Activated CD4-positive, alpha-beta T cell treated with anti-CD3 and anti-CD28 coated beads, Interleukin-10, Interleukin-2, amounts not matched to agents 100 ng/mL and 50 ng/mL, durations not matched to agents 16 hours and 8 hours (primary cell): ENCODE measurements around the gene AAGAB.
"Not testable (repeated sequence)": the region's sequence is repeated elsewhere in the genome, so short reads cannot be mapped to it uniquely, and the experiment has no call there.

Source experiments
- DNase-seq: peaks from one replicate; pipeline ENCODE4 v3.0.0-alpha.2; 2020

Gene AAGAB

DNA sequence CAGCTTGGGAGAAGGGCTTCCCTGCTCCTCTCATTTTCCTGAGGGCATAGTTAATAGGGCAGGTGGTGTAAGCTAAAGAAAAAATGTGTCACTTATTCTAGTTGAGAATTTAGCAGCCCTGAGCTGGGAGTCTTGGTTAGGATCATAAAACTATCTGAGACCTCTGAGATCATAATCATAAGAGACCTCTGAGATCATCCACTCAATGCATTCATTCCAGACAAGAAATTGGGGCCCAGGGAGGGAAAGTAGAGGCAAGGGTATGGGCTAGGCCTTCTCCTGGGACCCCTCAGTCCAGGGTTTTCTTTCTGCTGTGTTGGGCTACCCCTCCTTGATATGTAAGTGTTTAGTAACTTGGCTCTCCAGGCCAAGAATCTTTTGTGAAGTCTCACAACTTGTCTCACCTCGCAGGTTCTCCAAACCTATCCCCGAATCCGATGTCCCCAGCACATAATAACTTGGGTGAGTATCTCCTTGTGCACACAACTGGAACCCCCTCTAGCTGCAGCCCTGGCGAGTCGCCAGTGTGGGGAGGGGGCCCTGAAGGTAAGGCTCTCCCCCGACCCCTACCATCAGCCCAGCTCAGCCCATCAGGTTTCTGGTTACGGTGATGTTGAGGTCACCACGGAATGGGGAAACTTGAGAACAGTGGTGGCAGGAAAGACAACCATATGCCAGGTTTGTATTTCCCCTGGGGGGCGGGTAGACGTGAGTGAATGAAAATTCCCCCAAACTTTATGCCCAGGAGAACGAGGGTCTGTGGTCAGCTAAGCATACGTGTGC, 84.1 kb downstream of the AAGAB start:
- DNase-seq, result no peak

DNA sequence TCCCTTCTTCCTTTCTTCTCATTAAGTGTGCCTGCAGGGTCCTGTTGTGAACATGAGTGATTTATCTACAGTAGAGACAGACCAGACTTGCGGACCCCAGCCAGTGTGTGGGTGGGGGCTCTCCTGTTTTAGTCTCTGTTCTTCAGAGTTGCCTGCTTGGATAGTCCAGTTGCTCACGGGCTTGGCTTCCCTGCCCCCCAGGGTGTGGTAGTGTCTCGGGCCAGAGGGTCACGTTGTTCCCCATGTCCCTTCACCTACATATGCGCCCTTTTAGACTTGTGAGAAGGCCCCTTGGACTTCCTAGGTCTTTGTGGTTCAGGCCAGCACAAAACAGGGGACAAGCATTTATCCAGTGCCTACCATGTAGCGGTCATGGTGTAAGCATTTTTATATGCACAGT, 85.8 kb downstream of the AAGAB start:
- DNase-seq, result no peak

DNA sequence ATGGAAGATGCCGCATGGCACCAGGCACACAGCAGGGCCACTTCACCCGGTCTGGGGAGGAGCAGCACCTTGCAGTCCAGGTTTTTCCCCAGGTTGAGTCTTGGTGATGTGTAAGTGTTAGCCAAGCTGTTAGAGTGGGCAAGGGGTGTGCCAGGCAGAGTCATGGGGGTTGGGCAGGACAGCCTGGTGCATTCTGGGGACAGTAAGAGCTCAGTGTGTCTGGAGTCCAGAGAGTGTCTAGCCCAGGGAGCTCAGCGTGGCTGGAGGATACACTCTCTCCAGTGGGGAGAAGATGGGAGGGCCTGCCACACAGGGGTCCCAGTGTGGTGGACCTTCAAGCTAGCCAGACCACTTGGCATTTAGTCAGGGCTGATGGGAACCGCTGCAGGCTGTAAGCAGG, 87.4 kb downstream of the AAGAB start:
- no peak for DNase-seq

DNA sequence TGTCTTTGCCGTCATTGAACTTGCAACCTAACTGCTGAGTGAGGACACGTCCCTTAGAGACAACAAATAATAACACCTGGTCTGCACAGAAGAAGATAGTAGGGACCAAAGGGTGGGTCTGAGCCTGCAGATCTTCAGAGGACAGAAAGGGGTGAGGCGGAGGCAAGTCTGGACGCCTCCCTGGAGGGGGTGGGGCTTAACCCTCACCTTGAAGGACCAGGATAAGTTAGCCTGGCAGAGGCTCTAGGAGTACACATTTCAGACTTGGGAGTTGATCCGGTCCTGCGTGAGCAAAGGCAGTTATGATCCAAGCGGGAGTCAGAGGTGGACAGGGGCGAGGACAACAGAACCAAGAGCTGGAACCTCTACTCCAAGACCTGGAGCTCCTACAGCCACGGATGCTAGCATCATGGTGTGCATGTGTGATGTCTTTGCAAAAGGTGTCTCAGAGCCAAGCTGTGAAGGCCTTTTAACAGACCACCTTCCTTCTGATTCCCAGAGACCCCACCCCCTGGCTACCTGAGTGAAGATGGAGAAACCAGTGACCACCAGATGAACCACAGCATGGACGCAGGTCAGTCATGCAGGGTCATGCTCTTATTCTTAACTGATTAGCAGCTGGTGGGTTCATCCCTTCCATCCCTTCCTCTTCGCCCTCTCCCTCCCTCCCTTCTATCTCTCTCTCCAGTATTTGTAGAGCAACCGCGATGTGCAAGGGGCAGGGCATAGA, 88.0 kb downstream of the AAGAB start:
- no peak for DNase-seq

DNA sequence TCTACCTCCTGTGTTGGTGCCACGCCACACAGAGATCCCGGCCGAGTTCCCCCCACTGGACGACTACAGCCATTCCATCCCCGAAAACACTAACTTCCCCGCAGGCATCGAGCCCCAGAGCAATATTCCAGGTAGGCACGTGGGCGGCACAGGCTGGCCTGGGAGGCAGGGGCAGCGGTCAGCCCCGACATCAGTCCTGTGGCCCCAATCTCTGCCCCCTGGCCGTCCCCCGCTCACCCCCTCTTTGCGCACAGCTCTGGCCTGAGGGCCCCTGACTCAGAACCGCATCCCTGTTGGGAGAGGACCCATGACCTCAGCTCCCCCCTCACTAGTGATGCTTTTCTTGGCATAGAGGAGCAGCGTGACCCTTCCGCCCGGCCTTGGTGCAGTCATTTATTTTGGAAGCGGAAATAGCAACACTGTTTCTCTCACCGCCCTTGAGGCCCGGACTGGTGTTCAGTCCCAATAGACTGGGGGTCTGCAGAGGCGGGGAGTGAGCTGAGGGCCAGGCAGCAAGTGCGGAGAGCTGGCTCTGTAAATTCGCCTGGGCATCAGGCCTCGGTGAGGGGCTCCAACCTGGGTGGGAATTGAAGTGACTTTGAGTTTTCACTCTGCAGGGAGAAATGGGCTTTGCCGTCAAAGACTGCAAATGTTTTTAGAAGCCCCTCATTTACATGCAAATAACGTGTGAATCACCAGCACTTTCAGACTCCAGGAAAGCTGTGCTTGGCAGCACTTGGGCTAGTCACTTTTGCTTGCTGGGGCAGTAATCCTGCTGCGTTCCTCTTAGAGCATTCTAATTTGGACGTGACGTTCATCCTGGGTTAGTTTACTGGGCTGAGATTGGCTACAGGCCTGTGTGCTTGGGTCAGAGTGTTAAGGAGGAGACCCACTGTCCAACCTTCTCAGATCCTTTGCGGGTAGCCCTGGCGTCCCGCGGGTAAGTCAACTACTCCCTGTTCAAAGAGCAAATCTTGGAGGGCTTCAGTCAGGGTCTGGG, 88.9 kb downstream of the AAGAB start:
- DNase-seq, result no peak

DNA sequence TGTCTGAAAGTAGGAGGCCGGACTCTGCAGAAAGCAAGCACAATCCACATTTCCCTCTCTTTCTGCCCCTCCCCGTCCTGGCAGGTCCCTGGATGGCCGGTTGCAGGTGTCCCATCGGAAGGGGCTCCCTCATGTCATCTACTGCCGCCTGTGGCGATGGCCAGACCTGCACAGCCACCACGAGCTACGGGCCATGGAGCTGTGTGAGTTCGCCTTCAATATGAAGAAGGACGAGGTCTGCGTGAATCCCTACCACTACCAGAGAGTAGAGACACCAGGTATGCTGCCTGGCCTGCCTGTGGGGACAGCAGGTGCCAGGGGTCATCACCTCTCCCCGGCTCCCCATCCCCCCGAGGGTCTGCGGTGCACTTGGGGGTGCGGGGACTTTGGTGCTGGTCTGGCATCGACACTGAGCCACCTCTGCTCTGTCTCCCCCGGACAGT, 89.6 kb downstream of the AAGAB start:
- no peak for DNase-seq

DNA sequence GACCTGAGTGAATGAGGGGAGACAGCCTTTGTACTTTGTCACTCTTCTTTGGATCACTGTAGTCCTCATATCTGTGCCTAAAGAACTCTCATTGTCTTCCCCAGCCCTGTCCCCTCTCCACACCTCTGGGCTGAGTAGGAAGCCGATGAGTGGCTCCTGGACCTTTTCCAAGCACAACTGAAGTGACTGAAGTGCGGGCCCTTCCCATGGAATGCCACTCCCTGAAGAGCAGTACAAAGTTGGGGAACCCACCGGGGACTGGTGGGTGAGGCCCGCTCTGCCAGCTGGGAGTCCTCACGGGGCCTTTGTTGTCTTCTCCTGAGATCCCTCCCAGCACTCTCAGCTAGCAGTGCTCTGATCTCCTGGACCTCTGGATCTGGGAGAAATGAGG, 90.1 kb downstream of the AAGAB start:
- DNase-seq, result no peak

DNA sequence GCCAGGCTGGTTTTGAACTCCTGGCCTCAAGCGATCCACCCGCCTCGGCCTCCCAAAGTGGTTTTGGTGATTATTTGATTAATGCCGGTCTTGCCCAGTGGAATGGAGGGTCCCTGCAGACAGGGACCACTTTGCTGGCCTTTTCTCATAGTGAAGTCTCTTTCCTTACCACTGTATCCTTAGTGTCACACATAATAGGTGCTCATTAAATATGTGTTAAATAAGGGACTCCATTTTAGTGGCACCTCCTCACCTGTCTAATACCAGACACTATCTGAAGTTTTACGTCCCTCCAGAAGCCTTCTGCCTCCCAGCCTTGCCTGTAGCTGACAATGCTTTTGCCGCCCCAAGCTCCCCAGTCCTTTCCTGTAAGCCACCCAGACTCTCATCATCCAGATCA, 91.3 kb downstream of the AAGAB start:
- DNase-seq, result no peak

DNA sequence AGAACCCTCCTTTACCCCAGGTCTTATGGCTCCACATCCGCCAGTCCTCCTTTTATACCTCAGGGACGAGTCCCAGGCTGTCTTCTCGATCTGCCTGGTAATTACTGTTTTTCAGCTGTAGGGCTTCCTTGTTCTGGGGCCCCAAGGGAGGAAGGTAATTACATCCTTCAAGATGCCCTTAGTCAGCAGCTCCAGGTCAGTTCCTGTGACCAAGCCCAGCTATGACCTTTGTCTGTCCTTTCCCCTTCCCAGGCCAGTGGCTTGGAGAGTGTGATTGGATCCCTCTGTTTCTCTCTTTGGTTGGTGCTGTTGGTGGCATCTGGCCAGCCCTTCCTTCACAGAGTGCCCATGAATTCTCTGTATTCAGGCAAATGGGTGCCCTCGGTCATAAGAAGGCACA, 92.6 kb downstream of the AAGAB start:
- DNase-seq, result no peak

DNA sequence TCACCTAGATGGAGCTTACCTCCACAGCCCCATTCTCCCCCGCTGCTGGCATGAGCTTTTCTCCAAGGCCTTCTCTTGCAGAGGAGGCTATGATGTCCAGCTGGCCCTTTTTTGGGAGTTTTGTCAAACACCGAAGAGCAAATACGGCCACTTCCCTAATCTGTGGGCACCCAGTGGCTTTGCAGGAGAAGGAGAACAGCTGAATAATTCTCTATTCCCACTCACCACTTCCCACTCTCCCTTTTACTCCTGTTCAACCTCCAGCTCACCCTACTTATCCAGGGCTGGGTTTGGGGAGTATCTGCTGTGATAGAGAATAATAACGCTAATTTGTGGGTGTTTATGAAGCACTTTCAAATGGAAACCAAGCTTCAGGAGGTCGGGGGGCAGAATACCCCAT, 93.0 kb downstream of the AAGAB start:
- no peak for DNase-seq

DNA sequence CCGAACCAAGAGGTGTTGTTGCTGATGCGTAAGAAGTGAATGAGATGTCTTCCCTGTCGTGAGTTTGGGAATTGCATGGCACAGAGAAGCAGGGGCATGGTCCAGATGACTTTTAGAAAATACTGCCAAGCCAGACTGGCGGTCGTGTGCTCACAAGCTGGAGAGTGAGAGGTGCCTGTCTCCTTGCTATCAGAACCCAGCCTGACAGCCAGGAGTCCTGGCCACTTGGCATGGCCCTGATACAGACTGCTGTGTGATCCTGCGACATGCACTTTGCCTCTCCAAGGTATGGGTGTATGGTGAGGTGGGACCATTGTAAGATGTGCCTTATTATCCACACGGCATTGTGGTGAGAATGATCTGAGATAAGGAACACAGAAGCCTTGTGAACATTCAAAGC, 96.1 kb downstream of the AAGAB start:
- no peak for DNase-seq

DNA sequence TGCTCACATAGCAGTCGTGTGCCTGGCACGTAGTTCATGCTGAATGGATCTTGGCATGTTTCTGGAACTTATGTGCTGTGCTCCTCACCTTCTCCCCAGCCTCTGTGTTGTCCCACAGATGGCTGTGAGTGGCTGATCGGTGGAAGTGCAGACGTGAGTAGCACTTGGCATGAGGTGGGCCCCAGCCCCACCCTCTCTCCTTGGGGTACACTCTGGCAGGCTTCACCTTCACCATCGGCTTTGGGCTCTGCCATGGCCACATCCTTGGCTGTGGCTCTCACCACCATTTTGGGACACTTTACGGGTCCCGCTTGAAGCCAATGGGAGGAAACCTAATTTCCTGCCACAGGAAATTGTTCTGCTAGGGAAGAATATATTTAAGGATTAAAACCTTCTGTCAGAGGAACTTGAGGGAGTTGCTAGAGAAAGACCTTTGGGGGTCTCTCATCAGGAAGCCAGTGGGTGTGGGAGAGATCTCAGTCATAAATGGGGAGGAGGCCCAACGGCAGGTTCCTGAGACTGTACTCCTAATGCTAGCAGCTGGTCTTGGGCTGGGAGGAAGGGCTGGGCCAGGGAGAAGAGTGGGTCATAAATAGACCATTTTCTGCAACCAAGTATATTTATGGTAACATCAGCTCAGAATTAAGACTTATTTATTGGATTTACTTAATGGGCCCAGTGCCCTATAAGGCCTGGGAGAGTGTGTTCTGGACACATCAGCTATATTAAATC, 96.8 kb downstream of the AAGAB start:
- no peak for DNase-seq

DNA sequence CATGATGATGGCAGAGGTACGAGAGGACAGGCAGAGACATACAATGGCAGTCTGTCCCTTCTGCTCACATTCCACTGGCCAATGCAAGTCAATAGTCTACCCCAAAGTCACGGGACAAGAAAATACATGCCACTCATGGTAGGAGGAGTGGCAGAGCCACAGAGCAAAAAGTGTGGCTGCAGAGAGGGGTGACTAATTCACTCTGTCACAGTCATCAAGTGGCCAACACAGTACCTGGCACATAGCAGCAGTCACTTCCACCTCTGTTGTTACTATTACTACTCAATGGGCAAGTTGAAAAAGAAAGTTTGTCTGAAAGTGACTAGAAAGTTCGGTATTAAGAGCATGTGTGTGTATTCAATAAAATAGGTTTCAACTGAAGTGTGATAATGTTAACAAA, 97.6 kb downstream of the AAGAB start:
- DNase-seq, result no peak

DNA sequence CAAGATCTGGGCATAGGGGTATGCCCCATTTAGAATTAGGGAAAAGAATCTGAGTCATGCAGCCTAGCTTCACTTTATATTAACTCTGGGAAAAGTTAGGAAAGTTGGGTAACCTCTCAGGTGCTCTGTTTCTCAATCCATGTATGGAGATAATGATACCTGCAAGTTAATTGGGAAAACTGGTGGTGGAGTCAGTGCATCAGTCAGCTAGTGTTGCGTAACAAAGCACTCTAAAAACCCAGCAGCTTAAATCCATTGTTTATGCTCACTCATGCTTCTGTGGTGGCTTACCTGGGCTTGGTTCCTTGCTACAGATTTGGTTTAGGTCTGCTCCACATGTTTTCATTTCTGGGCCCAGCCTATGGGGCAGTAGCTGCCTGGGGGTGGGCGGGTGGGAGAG, 98.0 kb downstream of the AAGAB start:
- no peak for DNase-seq

DNA sequence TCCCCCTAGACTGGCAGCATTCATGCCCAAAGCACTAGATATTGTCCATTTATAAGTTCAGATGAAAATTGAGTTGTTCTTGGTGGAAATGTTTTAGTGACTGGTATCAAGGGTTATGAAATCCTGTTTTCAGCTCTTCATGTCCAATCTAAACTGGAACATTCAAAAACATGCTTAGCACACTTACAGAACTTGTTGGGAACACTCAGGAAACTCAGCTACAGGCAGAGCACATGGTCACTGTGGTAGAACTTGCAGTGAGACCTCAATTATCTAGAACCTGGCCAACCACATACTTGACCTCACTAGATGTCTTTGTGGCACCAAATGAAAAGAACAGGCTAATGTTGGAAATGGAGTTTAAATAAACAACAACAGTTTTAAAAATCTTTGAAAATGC, 100.2 kb downstream of the AAGAB start:
- no peak for DNase-seq

DNA sequence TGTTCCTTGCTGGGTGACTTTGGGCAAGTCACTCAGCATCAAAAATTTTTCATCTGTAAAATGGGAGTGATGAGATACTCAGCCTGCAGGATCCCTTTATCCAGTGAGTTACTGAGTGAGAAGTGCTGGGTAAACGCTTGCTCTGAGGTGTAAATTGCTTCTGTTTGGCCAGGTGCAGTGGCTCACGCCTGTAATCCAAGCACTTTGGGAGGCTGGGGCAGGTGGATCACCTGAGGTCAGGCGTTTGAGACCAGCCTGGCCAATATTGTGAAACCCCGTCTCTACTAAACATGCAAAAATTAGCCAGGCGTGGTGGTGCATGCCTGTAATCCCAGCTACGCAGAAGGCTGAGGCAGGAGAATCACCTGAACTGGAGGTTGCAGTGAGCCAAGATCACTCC, 101.4 kb downstream of the AAGAB start:
- DNase-seq, result not testable (repeated sequence)

DNA sequence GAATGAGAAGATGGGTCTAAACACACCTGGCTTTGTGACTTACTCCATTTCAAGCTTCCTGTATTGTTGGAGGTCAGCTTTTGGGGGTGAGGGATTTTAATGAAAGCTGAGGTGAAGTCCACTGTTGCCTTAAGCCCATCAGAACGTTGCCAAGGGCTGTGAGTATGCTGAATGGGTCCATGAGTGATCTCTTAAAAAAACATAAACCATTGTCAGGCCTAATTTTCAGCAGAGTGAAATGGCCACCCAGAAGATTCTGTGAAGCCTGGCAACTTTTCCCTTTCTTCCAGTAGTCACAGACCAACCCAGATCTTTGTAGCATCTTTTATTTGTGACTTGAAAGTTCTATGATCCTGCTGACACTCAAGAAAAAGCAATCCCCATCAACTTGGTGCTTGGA, 102.0 kb downstream of the AAGAB start:
- DNase-seq, result no peak
